CD14-positive monocyte (primary cell): ENCODE data around the gene CYFIP2. TPM values are rescaled to one million over a fixed set of nuclear protein-coding genes. Genes with fewer than 3 reads are reported as not detected.

ENCODE experiments used
- DNase-seq, 3 donors: peaks; one replicate each; pipeline ENCODE4 v3.0.0-alpha.2; 2011 to 2022
- H2AFZ ChIP-seq: 2 replicates; pipeline ENCODE4 v1.6.0; 2012; ENCODE audit warnings: mild to moderate bottlenecking, low read depth, low read length, inconsistent platforms; ENCODE audit not compliant: insufficient read depth, poor library complexity, severe bottlenecking
- H3K27ac ChIP-seq, 2 donors: 1 replicate in 1 of 2; 2 replicates in 1 of 2; pipeline ENCODE4 v1.5.1; 2012 to 2013; ENCODE audit warnings: low read length in 2 of 2, control low read depth in 1 of 2, inconsistent platforms in 1 of 2, low read depth in 1 of 2, mild to moderate bottlenecking in 1 of 2
- H3K27me3 ChIP-seq, 2 donors: one replicate each; pipeline versions ENCODE4 v1.6.0 to v1.6.1; 2011 to 2013; ENCODE audit warnings: low read length in 2 of 2; ENCODE audit not compliant: control insufficient read depth in 2 of 2, insufficient read depth in 2 of 2
- H3K36me3 ChIP-seq, 2 donors: replicated peaks in 1 of 2; 1 replicate in 1 of 2; 2 replicates in 1 of 2; pipeline versions ENCODE4 v1.5.1 to v1.6.1; 2012 to 2013; ENCODE audit warnings: low read length in 2 of 2, control low read depth in 1 of 2, inconsistent platforms in 1 of 2, mild to moderate bottlenecking in 1 of 2; ENCODE audit not compliant: insufficient read depth in 2 of 2, control insufficient read depth in 1 of 2
- H3K4me1 ChIP-seq, 2 donors: 1 replicate in 1 of 2; 2 replicates in 1 of 2; pipeline versions ENCODE4 v1.5.1 to v1.6.1; 2012 to 2013; ENCODE audit warnings: low read length in 2 of 2, control low read depth in 1 of 2, inconsistent platforms in 1 of 2, mild to moderate bottlenecking in 1 of 2, moderate library complexity in 1 of 2; ENCODE audit not compliant: insufficient read depth in 2 of 2, control insufficient read depth in 1 of 2
- H3K4me2 ChIP-seq: replicated peaks from 2 replicates; pipeline ENCODE3; 2012; ENCODE audit warnings: low read length, moderate library complexity, mild to moderate bottlenecking; ENCODE audit not compliant: poor library complexity, severe bottlenecking; ENCODE audit errors: extremely low read depth
- H3K4me3 ChIP-seq, 3 experiments: fragments of 200-600 bp in 1 of 3; sonication (generic) in 1 of 3; replicated peaks in 1 of 3; 1 replicate in 2 of 3; 2 replicates in 1 of 3; pipeline ENCODE4 v1.5.1; 2011 to 2013; ENCODE audit warnings: low read length in 3 of 3, mild to moderate bottlenecking in 3 of 3, control low read depth in 2 of 3, low read depth in 2 of 3, inconsistent platforms in 1 of 3, moderate library complexity in 1 of 3
- H3K79me2 ChIP-seq: 2 replicates; pipeline ENCODE4 v1.6.0; 2012; ENCODE audit warnings: mild to moderate bottlenecking, control low read depth, inconsistent platforms, low read length, moderate library complexity; ENCODE audit not compliant: insufficient read depth
- H3K9ac ChIP-seq: 2 replicates; pipeline ENCODE4 v1.6.0; 2017; ENCODE audit warnings: low read length, mild to moderate bottlenecking; ENCODE audit not compliant: insufficient read depth, poor library complexity, severe bottlenecking
- H3K9me3 ChIP-seq, 2 donors: replicated peaks in 1 of 2; 1 replicate in 1 of 2; 2 replicates in 1 of 2; pipeline versions ENCODE4 v1.5.1 to v1.6.1; 2012 to 2013; ENCODE audit warnings: low read length in 2 of 2, control low read depth in 1 of 2; ENCODE audit not compliant: control insufficient read depth in 1 of 2, insufficient read depth in 1 of 2
- H4K20me1 ChIP-seq: 2 replicates; pipeline ENCODE4 v1.6.0; 2012; ENCODE audit warnings: mild to moderate bottlenecking, low read length, control low read depth, moderate library complexity; ENCODE audit not compliant: insufficient read depth
- H3K27ac Mint-ChIP-seq, 7 donors: one replicate each; pipeline ENCODE4 v1.8.0; 2020; ENCODE audit warnings: mild to moderate bottlenecking in 7 of 7, mixed read lengths in 7 of 7, moderate library complexity in 6 of 7, inconsistent platforms in 2 of 7
- H3K27me3 Mint-ChIP-seq, 3 donors: one replicate each; pipeline ENCODE4 v1.8.0; 2021 to 2022; ENCODE audit warnings: low read depth in 3 of 3, mild to moderate bottlenecking in 3 of 3, mixed read lengths in 3 of 3, moderate library complexity in 3 of 3, inconsistent platforms in 1 of 3
- H3K36me3 Mint-ChIP-seq, 2 donors: one replicate each; pipeline ENCODE4 v1.8.0; 2020; ENCODE audit warnings: mixed read lengths in 2 of 2, inconsistent platforms in 1 of 2, mild to moderate bottlenecking in 1 of 2
- H3K4me1 Mint-ChIP-seq: one replicate; pipeline ENCODE4 v1.8.0; 2020; ENCODE audit warnings: mild to moderate bottlenecking, mixed read lengths
- H3K4me3 Mint-ChIP-seq, 2 donors: one replicate each; pipeline ENCODE4 v1.8.0; 2020; ENCODE audit warnings: mild to moderate bottlenecking in 2 of 2, mixed read lengths in 2 of 2, moderate library complexity in 1 of 2
- H3K9me3 Mint-ChIP-seq, 7 donors: one replicate each; pipeline ENCODE4 v1.8.0; 2020 to 2022; ENCODE audit warnings: mixed read lengths in 7 of 7, mild to moderate bottlenecking in 6 of 7, moderate library complexity in 6 of 7, inconsistent platforms in 2 of 7
- CTCF ChIP-seq: fragments of 200-600 bp; IDR thresholded peaks from one replicate; pipeline ENCODE4 v1.8.0; 2022; ENCODE audit warnings: antibody characterized with exemption, mild to moderate bottlenecking
- whole genome bisulfite sequencing: methylation state at CpG from one replicate; pipeline ENCODE4 v1.1.5; 2013; ENCODE audit warnings: missing lambda C conversion rate; ENCODE audit not compliant: insufficient coverage; 5-methylcytosine and 5-hydroxymethylcytosine counted together
- intact Hi-C, 2 donors: fragments of 100-400 bp; cut with micrococcal nuclease; formaldehyde crosslinking; loops; one replicate each; pipeline versions ENCODE4 v1.15.0 to v1.15.1; 2023
- polyA plus RNA-seq, 3 donors: library from polyadenylated mRNA; depleted of rRNA in 1 of 3; unstranded in 2 of 3; stranded (reverse) in 1 of 3; fragments of 300-500 nt in 2 of 3; fragments of >200 nt in 1 of 3; fragmentation: Illumina TruSeq in 2 of 3; gene quantifications; 1 replicate in 2 of 3; 2 replicates in 1 of 3; pipeline ENCODE4 v1.2.3, GENCODE V29; 2012 to 2021

The CYFIP2 gene
- polyA plus RNA-seq, 3 donors = 33.6 to 45.6 (median 36.0) TPM

GRCh38 chr5:157290156-157290980 lies 24.4 kb downstream of the CYFIP2 start:
- Histone ChIP-seq H3K27ac (no peak overlapping the region), H3K36me3 (peaks cover 22 to 83% of the 10 kb centered on the region in 2 donors), H3K27me3 (no peaks in the 10 kb centered on the region), H3K79me2 (no peaks in the 10 kb centered on the region), H3K9ac (no peak overlapping the region), H2AFZ (no peak overlapping the region), H3K9me3 (no peaks in the 10 kb centered on the region), H4K20me1 (peaks cover 4% of the 10 kb centered on the region), H3K4me3 (no peak overlapping the region), H3K4me1 (no peaks in the 10 kb centered on the region), H3K4me2 (no peak overlapping the region)
- Mint-ChIP-seq H3K4me3 (no peak overlapping the region), H3K27ac (peak overlapping the region in 2 of 7 donors; percentile 4 to 74), H3K36me3 (peaks cover 57 to 64% of the 10 kb centered on the region in 2 donors), H3K4me1 (peaks cover 4% of the 10 kb centered on the region), H3K27me3 (no peaks in the 10 kb centered on the region), H3K9me3 (peaks cover 0 to 3% (median 0%) of the 10 kb centered on the region in 7 donors)
- DNase-seq = peak in 1 of 3 donors; percentile 41
- intact Hi-C loops = no loop called here
- no peak for TF ChIP-seq CTCF
- WGBS = 98% methylated on average over 3 of the region's 6 CpGs

- no peaks in the 10 kb centered on the region for H4K20me1 ChIP-seq
- no peaks in the 10 kb centered on the region for H3K27me3 Mint-ChIP-seq
- H3K27ac Mint-ChIP-seq = peak overlapping the region in 2 of 7 donors; percentile 4 to 60
- H3K27me3 ChIP-seq = no peaks in the 10 kb centered on the region
- H3K9me3 Mint-ChIP-seq = peaks cover 0 to 3% (median 0%) of the 10 kb centered on the region in 7 donors
- no peak overlapping the region for H3K4me3 ChIP-seq
- WGBS = 60% methylated on average over 7 of the region's 10 CpGs
- no peak overlapping the region for H3K27ac ChIP-seq
- no peak overlapping the region for H2AFZ ChIP-seq
- no peak overlapping the region for H3K4me3 Mint-ChIP-seq
- H3K4me1 Mint-ChIP-seq = peaks cover 4% of the 10 kb centered on the region
- H3K9me3 ChIP-seq = no peaks in the 10 kb centered on the region
- H3K9ac ChIP-seq = no peak overlapping the region
- H3K79me2 ChIP-seq = no peaks in the 10 kb centered on the region
- H3K36me3 ChIP-seq = peaks cover 19 to 86% of the 10 kb centered on the region in 2 donors
- no peak for TF ChIP-seq CTCF
- DNase-seq = peak; percentile 40 to 78 (median 70)
- H3K4me2 ChIP-seq = no peak overlapping the region
- no peaks in the 10 kb centered on the region for H3K4me1 ChIP-seq
- intact Hi-C loops = no loop called here
- peaks cover 56 to 65% of the 10 kb centered on the region in 2 donors for H3K36me3 Mint-ChIP-seq
Observed at GRCh38 chr5:157290981-157291711, 25.2 kb downstream of the CYFIP2 start.
